Vagina (tissue), 2 donors: ENCODE measurements around the gene SUCLA2.

ENCODE experiments used
- CTCF ChIP-seq, 3 experiments: fragments of 450-650 bp in 2 of 3; fragments of 200-600 bp in 1 of 3; sonication (generic) in 1 of 3; IDR thresholded peaks; one replicate each; pipeline ENCODE4 v1.5.1; 2017 to 2019; ENCODE audit warnings: antibody characterized with exemption in 3 of 3, mild to moderate bottlenecking in 2 of 3, moderate library complexity in 2 of 3
- POLR2A ChIP-seq, 2 donors: fragments of 450-650 bp; IDR thresholded peaks; one replicate each; pipeline ENCODE4 v1.6.1; 2017; ENCODE audit warnings: antibody characterized with exemption in 2 of 2, mild to moderate bottlenecking in 2 of 2, moderate library complexity in 2 of 2
- POLR2AphosphoS5 ChIP-seq, 2 donors: sonication (generic); formaldehyde crosslinking; IDR thresholded peaks; one replicate each; pipeline ENCODE4 v1.9.0; 2017; ENCODE audit warnings: antibody characterized with exemption in 2 of 2, mild to moderate bottlenecking in 2 of 2, low read depth in 1 of 2; ENCODE audit not compliant: insufficient read depth in 1 of 2

- no peak for TF ChIP-seq POLR2AphosphoS5 (IDR thresholded peaks at IDR 0.05; ENCODE audit: insufficient read depth in 1 of 2, low read depth in 1 of 2)
- no peak for TF ChIP-seq CTCF (IDR thresholded peaks at IDR 0.05)
- no peak for TF ChIP-seq POLR2A (IDR thresholded peaks at IDR 0.05)
These were observed 38.8 kb downstream of the SUCLA2 start for GRCh38 chr13:47962237-47962636.
